Stomach (tissue), 4 donors: ENCODE measurements around the gene C22orf39.

ENCODE experiments used
- POLR2A ChIP-seq, 4 donors: fragments of 450-650 bp; IDR thresholded peaks; one replicate each; pipeline ENCODE4 v1.6.1; 2016; ENCODE audit warnings: antibody characterized with exemption in 4 of 4, control low read depth in 2 of 4, mild to moderate bottlenecking in 1 of 4, moderate library complexity in 1 of 4
- TF ChIP-seq, protein P1 (sequence below), 7 experiments: fragments of 450-650 bp in 4 of 7; fragments of 200-600 bp in 3 of 7; sonication (generic) in 3 of 7; IDR thresholded peaks; one replicate each; pipeline ENCODE4 v1.5.1; 2016 to 2019; ENCODE audit warnings: antibody characterized with exemption in 7 of 7, control low read depth in 2 of 7, mild to moderate bottlenecking in 1 of 7

DNA sequence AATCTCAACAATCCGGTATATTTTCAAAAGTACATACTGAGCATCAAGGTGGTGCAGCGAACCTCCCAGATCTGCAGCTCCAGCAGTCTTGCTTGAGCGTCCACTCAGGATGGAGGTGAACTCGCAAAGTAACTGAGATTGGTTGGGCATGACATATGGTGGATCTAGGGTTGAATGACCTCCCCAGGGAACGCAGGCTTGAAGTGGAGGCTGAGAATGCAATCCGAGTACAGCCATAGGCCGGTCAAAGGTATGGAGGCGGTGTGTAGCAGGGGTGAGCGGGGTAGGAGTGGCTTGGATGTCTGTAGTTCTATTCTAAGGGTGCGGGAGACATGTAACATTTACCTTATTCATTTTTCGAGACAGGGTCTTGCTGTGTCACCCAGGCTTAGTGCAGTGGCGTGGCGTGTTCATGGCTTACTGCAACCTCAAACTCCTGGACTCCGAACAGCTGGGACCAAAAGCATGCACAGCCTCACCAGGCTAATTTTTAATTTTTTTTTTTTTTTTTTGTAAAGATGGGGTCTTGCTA is 631 bp upstream of the C22orf39 start:
- TF ChIP-seq, protein P1, sequence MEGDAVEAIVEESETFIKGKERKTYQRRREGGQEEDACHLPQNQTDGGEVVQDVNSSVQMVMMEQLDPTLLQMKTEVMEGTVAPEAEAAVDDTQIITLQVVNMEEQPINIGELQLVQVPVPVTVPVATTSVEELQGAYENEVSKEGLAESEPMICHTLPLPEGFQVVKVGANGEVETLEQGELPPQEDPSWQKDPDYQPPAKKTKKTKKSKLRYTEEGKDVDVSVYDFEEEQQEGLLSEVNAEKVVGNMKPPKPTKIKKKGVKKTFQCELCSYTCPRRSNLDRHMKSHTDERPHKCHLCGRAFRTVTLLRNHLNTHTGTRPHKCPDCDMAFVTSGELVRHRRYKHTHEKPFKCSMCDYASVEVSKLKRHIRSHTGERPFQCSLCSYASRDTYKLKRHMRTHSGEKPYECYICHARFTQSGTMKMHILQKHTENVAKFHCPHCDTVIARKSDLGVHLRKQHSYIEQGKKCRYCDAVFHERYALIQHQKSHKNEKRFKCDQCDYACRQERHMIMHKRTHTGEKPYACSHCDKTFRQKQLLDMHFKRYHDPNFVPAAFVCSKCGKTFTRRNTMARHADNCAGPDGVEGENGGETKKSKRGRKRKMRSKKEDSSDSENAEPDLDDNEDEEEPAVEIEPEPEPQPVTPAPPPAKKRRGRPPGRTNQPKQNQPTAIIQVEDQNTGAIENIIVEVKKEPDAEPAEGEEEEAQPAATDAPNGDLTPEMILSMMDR (IDR thresholded peaks at IDR 0.05) = no peak
- no peak for TF ChIP-seq POLR2A (IDR thresholded peaks at IDR 0.05)
